Activated T-cell treated with anti-CD3 and anti-CD28 coated beads, Interleukin-2, amount 50 U/mL, for 72 hours (primary cell): Measurements from ENCODE around the gene ACP4. TPM values are rescaled to one million over a fixed set of nuclear protein-coding genes. Genes with fewer than 3 reads are reported as not detected.
"Not testable (repeated sequence)": the region's sequence is repeated elsewhere in the genome, so short reads cannot be mapped to it uniquely, and the experiment has no call there.

Source experiments
- ATAC-seq, 2 donors: fragments of 150-1000 bp; cut with Tn5 transposase; replicated peaks in 1 of 2; 2 replicates each; pipeline ENCODE4 v1.10.0; 2021; ENCODE audit warnings: moderate library complexity in 2 of 2, mild to moderate bottlenecking in 1 of 2
- DNase-seq, 2 donors: peaks; one replicate each; pipeline ENCODE4 v3.0.0; 2021 to 2022; ENCODE audit warnings: mixed read lengths in 1 of 2
- H3K27ac Mint-ChIP-seq: one replicate; pipeline ENCODE4 v1.8.0; 2022; ENCODE audit warnings: mild to moderate bottlenecking, moderate library complexity, mixed read lengths
- H3K27me3 Mint-ChIP-seq: one replicate; pipeline ENCODE4 v1.8.0; 2022; ENCODE audit warnings: low read depth, mixed read lengths
- H3K36me3 Mint-ChIP-seq, 2 donors: one replicate each; pipeline ENCODE4 v1.8.0; 2022; ENCODE audit warnings: mixed read lengths in 2 of 2, mild to moderate bottlenecking in 1 of 2; ENCODE audit not compliant: insufficient read depth in 2 of 2
- H3K4me1 Mint-ChIP-seq: one replicate; pipeline ENCODE4 v1.8.0; 2022; ENCODE audit warnings: low read depth, mixed read lengths
- H3K4me3 Mint-ChIP-seq, 2 donors: one replicate each; pipeline ENCODE4 v1.8.0; 2022; ENCODE audit warnings: mild to moderate bottlenecking in 2 of 2, mixed read lengths in 2 of 2, moderate library complexity in 2 of 2
- H3K9me3 Mint-ChIP-seq, 2 donors: one replicate each; pipeline ENCODE4 v1.8.0; 2022; ENCODE audit warnings: mixed read lengths in 2 of 2
- total RNA-seq, 2 donors: library from RNA; stranded (reverse); gene quantifications; one replicate each; pipeline ENCODE4 v1.2.3, GENCODE V29; 2022

ACP4 gene
- not detected for total RNA-seq

GRCh38 chr19:50790396-50790795 lies at the start of gene ACP4:
Gene ACP4 (plus strand): TSS chr19:50790415. CDS start chr19:50790415, 0 bp downstream.
- peak within 1 kb of the TSS; percentile 35 for H3K27ac Mint-ChIP-seq
- no peaks in the 10 kb centered on the region for H3K27me3 Mint-ChIP-seq
- no peaks in the 10 kb centered on the region for H3K36me3 Mint-ChIP-seq
- H3K9me3 Mint-ChIP-seq, result no peaks in the 10 kb centered on the region
- no peaks in the 10 kb centered on the region for H3K4me1 Mint-ChIP-seq
- DNase-seq, result no peak
- peak in 1 of 2 donors; percentile 17 for ATAC-seq
- no peak within 1 kb of the TSS for H3K4me3 Mint-ChIP-seq

- Mint-ChIP-seq H3K36me3 (no peaks in the 10 kb centered on the region), H3K9me3 (no peaks in the 10 kb centered on the region), H3K27ac (no peak overlapping the region), H3K27me3 (peaks cover 51% of the 10 kb centered on the region), H3K4me1 (no peaks in the 10 kb centered on the region), H3K4me3 (no peak overlapping the region)
- no peak for DNase-seq
- no peak for ATAC-seq
Measured at GRCh38 chr19:50741179-50741933, 48.9 kb upstream of the ACP4 start.

GRCh38 chr19:50743537-50743936 lies 46.7 kb upstream of the ACP4 start:
- Mint-ChIP-seq H3K4me1 (no peaks in the 10 kb centered on the region), H3K27ac (no peak overlapping the region), H3K4me3 (no peak overlapping the region), H3K9me3 (no peaks in the 10 kb centered on the region), H3K27me3 (peaks cover 39% of the 10 kb centered on the region), H3K36me3 (no peaks in the 10 kb centered on the region)
- no peak for DNase-seq
- no peak for ATAC-seq

- no peak overlapping the region for H3K27ac Mint-ChIP-seq
- no peaks in the 10 kb centered on the region for H3K36me3 Mint-ChIP-seq
- DNase-seq, result no peak
Measured at GRCh38 chr19:50745221-50745620, 45.0 kb upstream of the ACP4 start.

DNA sequence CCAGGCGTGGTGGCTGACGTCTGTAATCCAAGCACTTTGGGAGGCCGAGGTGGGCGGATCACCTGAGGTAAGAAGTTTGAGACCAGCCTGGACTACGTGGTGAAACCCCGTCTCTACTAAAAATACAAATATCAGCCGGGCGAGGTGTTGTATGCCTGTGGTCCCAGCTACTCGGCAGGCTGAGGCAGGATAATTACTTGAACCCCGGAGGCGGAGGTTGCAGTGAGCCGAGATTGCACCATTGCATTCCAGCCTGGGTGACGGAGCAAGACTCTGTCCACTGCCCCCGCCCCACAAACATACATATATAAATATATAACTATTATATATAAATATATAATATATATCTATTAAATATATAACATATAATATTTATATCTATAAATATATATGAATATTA lies 43.1 kb upstream of the ACP4 start:
- not testable (repeated sequence) for DNase-seq, H3K4me3 Mint-ChIP-seq, H3K27ac Mint-ChIP-seq, H3K9me3 Mint-ChIP-seq, H3K27me3 Mint-ChIP-seq, H3K4me1 Mint-ChIP-seq, H3K36me3 Mint-ChIP-seq
- ATAC-seq, result peak in 1 of 2 donors; percentile 25

More at GRCh38 chr19:50745221-50745620, 45.0 kb upstream of the ACP4 start:
- H3K4me1 Mint-ChIP-seq, result no peaks in the 10 kb centered on the region
- H3K9me3 Mint-ChIP-seq, result no peaks in the 10 kb centered on the region
- ATAC-seq, result no peak
- H3K27me3 Mint-ChIP-seq, result peaks cover 24% of the 10 kb centered on the region
- no peak overlapping the region for H3K4me3 Mint-ChIP-seq

DNA sequence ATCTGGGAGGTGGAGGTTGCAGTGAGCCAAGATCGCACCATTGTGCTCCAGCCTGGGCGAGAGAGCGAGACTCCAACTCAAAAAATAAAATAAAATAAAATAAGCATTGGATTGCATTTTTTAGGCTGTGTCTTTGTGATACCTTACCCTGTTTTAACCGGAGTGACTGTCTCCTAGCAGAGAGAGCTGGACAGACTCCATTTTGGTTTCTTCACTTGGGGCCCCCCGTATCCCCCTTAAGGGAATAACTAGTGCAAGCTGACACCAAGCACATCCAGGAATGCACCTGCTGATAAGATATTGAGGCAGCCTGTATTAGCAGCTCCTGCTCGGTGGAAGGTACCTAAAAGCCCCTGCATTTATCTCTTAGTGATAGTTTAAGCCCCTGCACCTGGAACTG lies 40.7 kb upstream of the ACP4 start:
- DNase-seq (no peak), ATAC-seq (no peak)
- no peaks in the 10 kb centered on the region for H3K4me1 Mint-ChIP-seq
- no peak overlapping the region for H3K27ac Mint-ChIP-seq
- H3K36me3 Mint-ChIP-seq, result no peaks in the 10 kb centered on the region
- H3K9me3 Mint-ChIP-seq, result no peaks in the 10 kb centered on the region
- peaks cover 7% of the 10 kb centered on the region for H3K27me3 Mint-ChIP-seq
- no peak overlapping the region for H3K4me3 Mint-ChIP-seq

- no peak for DNase-seq
- no peaks in the 10 kb centered on the region for H3K9me3 Mint-ChIP-seq
- H3K27me3 Mint-ChIP-seq, result peaks cover 13% of the 10 kb centered on the region
- H3K36me3 Mint-ChIP-seq, result no peaks in the 10 kb centered on the region
- no peaks in the 10 kb centered on the region for H3K4me1 Mint-ChIP-seq
- no peak overlapping the region for H3K4me3 Mint-ChIP-seq
- ATAC-seq, result no peak
- H3K27ac Mint-ChIP-seq, result no peak overlapping the region
Measured at GRCh38 chr19:50750010-50750409, 40.2 kb upstream of the ACP4 start.

DNA sequence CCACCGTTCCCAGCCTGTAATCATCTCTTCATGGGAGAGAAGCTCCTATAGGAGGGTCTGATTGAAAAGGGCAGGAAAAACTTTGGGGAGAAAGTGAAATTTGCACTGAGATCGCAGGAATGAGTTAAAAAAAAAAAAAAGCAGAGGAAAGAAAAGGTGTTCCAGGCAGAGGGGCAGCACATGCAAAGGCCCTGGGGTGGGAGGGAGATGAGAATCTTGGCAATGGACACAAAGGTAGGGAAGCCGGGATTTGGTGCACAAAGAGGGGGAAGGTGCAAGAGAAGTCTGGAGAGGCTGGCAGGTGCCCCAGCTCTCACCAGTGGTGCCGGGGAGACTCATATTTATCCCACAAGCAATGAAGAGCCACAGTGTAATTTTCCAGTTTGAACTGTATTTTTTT lies 36.3 kb upstream of the ACP4 start:
- H3K27me3 Mint-ChIP-seq, result peaks cover 26% of the 10 kb centered on the region
- no peaks in the 10 kb centered on the region for H3K4me1 Mint-ChIP-seq
- no peaks in the 10 kb centered on the region for H3K36me3 Mint-ChIP-seq
- H3K27ac Mint-ChIP-seq, result no peak overlapping the region
- H3K9me3 Mint-ChIP-seq, result no peaks in the 10 kb centered on the region
- no peak for DNase-seq
- no peak overlapping the region for H3K4me3 Mint-ChIP-seq
- ATAC-seq, result no peak

GRCh38 chr19:50756244-50756643 lies 34.0 kb upstream of the ACP4 start:
- peaks cover 26% of the 10 kb centered on the region for H3K27me3 Mint-ChIP-seq
- not testable (repeated sequence) for ATAC-seq, H3K36me3 Mint-ChIP-seq, H3K9me3 Mint-ChIP-seq, H3K27ac Mint-ChIP-seq, H3K4me1 Mint-ChIP-seq, H3K4me3 Mint-ChIP-seq, DNase-seq

- ATAC-seq, H3K9me3 Mint-ChIP-seq, DNase-seq, H3K27ac Mint-ChIP-seq, H3K4me1 Mint-ChIP-seq, H3K36me3 Mint-ChIP-seq, H3K4me3 Mint-ChIP-seq: not testable (repeated sequence)
- peaks cover 26% of the 10 kb centered on the region for H3K27me3 Mint-ChIP-seq
Measured at GRCh38 chr19:50757624-50758023, 32.6 kb upstream of the ACP4 start.

GRCh38 chr19:50759076-50759475 lies 31.1 kb upstream of the ACP4 start:
- not testable (repeated sequence) for H3K36me3 Mint-ChIP-seq, DNase-seq, ATAC-seq, H3K4me3 Mint-ChIP-seq, H3K4me1 Mint-ChIP-seq, H3K9me3 Mint-ChIP-seq, H3K27ac Mint-ChIP-seq
- H3K27me3 Mint-ChIP-seq, result peaks cover 20% of the 10 kb centered on the region

DNA sequence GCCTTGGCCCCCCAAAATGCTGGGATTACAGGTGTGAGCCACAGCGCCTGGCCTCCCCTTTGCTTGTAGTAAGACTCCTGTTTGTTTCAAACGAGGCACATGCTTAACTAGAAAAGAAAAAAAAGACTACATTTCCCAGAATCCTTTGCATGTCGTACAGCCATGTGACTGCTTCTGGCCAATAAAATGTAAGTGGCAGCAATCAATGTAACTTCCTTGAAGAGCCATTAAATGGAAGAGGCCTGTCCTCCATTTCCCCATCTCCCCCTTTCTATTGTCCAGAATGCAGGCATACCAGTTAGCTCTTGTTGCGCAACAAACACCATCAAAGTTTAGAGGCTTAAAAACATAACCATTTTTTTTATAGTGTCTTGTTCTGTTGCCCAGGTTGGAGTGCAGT lies 30.3 kb upstream of the ACP4 start:
- H3K36me3 Mint-ChIP-seq, result no peaks in the 10 kb centered on the region
- H3K27me3 Mint-ChIP-seq, result peaks cover 21% of the 10 kb centered on the region
- no peak overlapping the region for H3K4me3 Mint-ChIP-seq
- no peaks in the 10 kb centered on the region for H3K9me3 Mint-ChIP-seq
- H3K27ac Mint-ChIP-seq, result no peak overlapping the region
- DNase-seq (no peak), ATAC-seq (no peak)
- no peaks in the 10 kb centered on the region for H3K4me1 Mint-ChIP-seq

GRCh38 chr19:50761501-50761900 lies 28.7 kb upstream of the ACP4 start:
- H3K27me3 Mint-ChIP-seq, result peaks cover 16% of the 10 kb centered on the region
- not testable (repeated sequence) for H3K4me1 Mint-ChIP-seq, ATAC-seq, H3K9me3 Mint-ChIP-seq, DNase-seq, H3K27ac Mint-ChIP-seq, H3K36me3 Mint-ChIP-seq, H3K4me3 Mint-ChIP-seq

- H3K27me3 Mint-ChIP-seq, result peaks cover 23% of the 10 kb centered on the region
- H3K27ac Mint-ChIP-seq, H3K36me3 Mint-ChIP-seq, ATAC-seq, H3K9me3 Mint-ChIP-seq, DNase-seq, H3K4me1 Mint-ChIP-seq, H3K4me3 Mint-ChIP-seq: not testable (repeated sequence)
Measured at GRCh38 chr19:50763521-50763920, 26.7 kb upstream of the ACP4 start.
